MCF 10A (cell line): ENCODE measurements around the gene CCNY. TPM values are rescaled to one million over a fixed set of nuclear protein-coding genes. Genes with fewer than 3 reads are reported as not detected.
A peak's percentile ranks its signal among the peaks of the same experiment; 100 is the strongest.

ENCODE experiments used
- BruUV-seq: library from RNA; stranded (reverse); fragments of 400-500 nt; replicated peaks from 2 replicates; lab custom pipeline; 2021; lab: Mats Ljungman, UMichigan
- CTCF ChIA-PET: fragments of 300-600 bp; sonication (Branson Sonifier 250); formaldehyde crosslinking; extraction: SDS; loops from one replicate; lab custom pipeline; 2021; ENCODE audit warnings: antibody characterized with exemption, inconsistent platforms; lab: Yijun Ruan, JAX
- POLR2A ChIA-PET: fragments of 300-600, 350-650 bp; sonication (Branson Sonifier 250); formaldehyde crosslinking; extraction: SDS; loops from one replicate; lab custom pipeline; 2020; ENCODE audit warnings: antibody characterized with exemption, inconsistent platforms; lab: Yijun Ruan, JAX
- DNase-seq: peaks from one replicate; pipeline ENCODE4 v3.0.0-alpha.2; 2018; ENCODE audit not compliant: unreplicated experiment
- H3K27ac Mint-ChIP-seq: one replicate; pipeline ENCODE4 v1.8.0; 2022; ENCODE audit warnings: mild to moderate bottlenecking, low read depth, mixed read lengths; ENCODE audit not compliant: unreplicated experiment
- H3K27me3 Mint-ChIP-seq: one replicate; pipeline ENCODE4 v1.8.0; 2022; ENCODE audit warnings: mixed read lengths; ENCODE audit not compliant: insufficient read depth, unreplicated experiment
- H3K36me3 Mint-ChIP-seq: one replicate; pipeline ENCODE4 v1.8.0; 2022; ENCODE audit warnings: mild to moderate bottlenecking, moderate library complexity, mixed read lengths; ENCODE audit not compliant: insufficient read depth, unreplicated experiment
- H3K4me1 Mint-ChIP-seq: one replicate; pipeline ENCODE4 v1.8.0; 2022; ENCODE audit warnings: mixed read lengths; ENCODE audit not compliant: insufficient read depth, unreplicated experiment
- H3K4me3 Mint-ChIP-seq: one replicate; pipeline ENCODE4 v1.8.0; 2022; ENCODE audit warnings: mild to moderate bottlenecking, moderate library complexity, mixed read lengths; ENCODE audit not compliant: unreplicated experiment
- H3K9me3 Mint-ChIP-seq: one replicate; pipeline ENCODE4 v1.8.0; 2022; ENCODE audit warnings: mixed read lengths; ENCODE audit not compliant: unreplicated experiment
- CTCF ChIP-seq: fragments of 200-600 bp; IDR thresholded peaks from one replicate; pipeline ENCODE4 v1.8.0; 2022; ENCODE audit warnings: antibody characterized with exemption, mild to moderate bottlenecking; ENCODE audit not compliant: unreplicated experiment
- intact Hi-C: fragments of 100-400 bp; cut with micrococcal nuclease; formaldehyde crosslinking; loops from 2 replicates; pipeline ENCODE4 v1.14.1; 2022
- total RNA-seq: library from RNA; stranded (reverse); gene quantifications from 2 replicates; pipeline ENCODE4 v1.2.3, GENCODE V29; 2022

Gene CCNY
- total RNA-seq, 1 experiment from 2014 or later, result 68.9 TPM

GRCh38 chr10:35367982-35368381, 31.7 kb downstream of the CCNY start:
- no peak for TF ChIP-seq CTCF
- H3K4me3 Mint-ChIP-seq, result no peak overlapping the region
- intact Hi-C loops, result no loop called here
- CTCF ChIA-PET, result interaction anchor here (0.6 kb wide), 1 partner anchor 42 kb away, joined by 3 read pairs; no protein-coding TSS in a partner anchor
- DNase-seq, result no peak
- no TSS peak for BruUV-seq
- H3K27ac Mint-ChIP-seq, result no peak overlapping the region
- peaks cover 21% of the 10 kb centered on the region for H3K4me1 Mint-ChIP-seq
- H3K36me3 Mint-ChIP-seq, result peaks cover 5% of the 10 kb centered on the region
- H3K27me3 Mint-ChIP-seq, result no peaks in the 10 kb centered on the region
- POLR2A ChIA-PET, result no interaction called here
- no peaks in the 10 kb centered on the region for H3K9me3 Mint-ChIP-seq

GRCh38 chr10:35368485-35369048, 32.3 kb downstream of the CCNY start:
- Mint-ChIP-seq H3K27me3 (no peaks in the 10 kb centered on the region), H3K9me3 (no peaks in the 10 kb centered on the region), H3K4me1 (peaks cover 26% of the 10 kb centered on the region), H3K36me3 (peaks cover 1% of the 10 kb centered on the region), H3K27ac (no peak overlapping the region), H3K4me3 (no peak overlapping the region)
- no peak for TF ChIP-seq CTCF
- intact Hi-C loops, result no loop called here
- ChIA-PET CTCF (interaction anchor here (0.6 kb wide), 2 partner anchors 41 to 128 kb away, joined by 3 to 5 read pairs; no protein-coding TSS in a partner anchor), POLR2A (no interaction called here)
- no peak for DNase-seq
- no TSS peak for BruUV-seq

- Mint-ChIP-seq H3K27me3 (no peaks in the 10 kb centered on the region), H3K4me1 (peaks cover 26% of the 10 kb centered on the region), H3K36me3 (no peaks in the 10 kb centered on the region), H3K4me3 (no peak overlapping the region), H3K27ac (no peak overlapping the region), H3K9me3 (no peaks in the 10 kb centered on the region)
- TF ChIP-seq CTCF, result no peak
- CTCF ChIA-PET, result interaction anchor here (0.6 kb wide), 1 partner anchor 129 kb away, joined by 5 read pairs; no protein-coding TSS in a partner anchor
- POLR2A ChIA-PET, result no interaction called here
- intact Hi-C loops, result no loop called here
- BruUV-seq, result no TSS peak
- no peak for DNase-seq
Observed at GRCh38 chr10:35369049-35369611, 32.8 kb downstream of the CCNY start.

GRCh38 chr10:35371731-35372130, 35.4 kb downstream of the CCNY start:
- peaks cover 11% of the 10 kb centered on the region for H3K36me3 Mint-ChIP-seq
- POLR2A ChIA-PET, result no interaction called here
- intact Hi-C loops, result loop anchor here (2.0 to 5.0 kb wide), 2 partner anchors 19 to 51 kb away; no protein-coding TSS in a partner anchor
- H3K4me1 Mint-ChIP-seq, result peaks cover 46% of the 10 kb centered on the region
- peak overlapping the region; percentile 50 for H3K4me3 Mint-ChIP-seq
- TF ChIP-seq CTCF, result no peak
- no peak for DNase-seq
- no TSS peak for BruUV-seq
- CTCF ChIA-PET, result no interaction called here
- H3K9me3 Mint-ChIP-seq, result no peaks in the 10 kb centered on the region
- H3K27me3 Mint-ChIP-seq, result no peaks in the 10 kb centered on the region
- peak overlapping the region; percentile 94 for H3K27ac Mint-ChIP-seq
